Liver (tissue), 3 donors: Measurements from ENCODE around the gene DEDD2.

ENCODE experiments used
- CTCF ChIP-seq: fragments of 150-350 bp; IDR thresholded peaks from 2 replicates; pipeline ENCODE4 v1.5.1; 2017; ENCODE audit warnings: improper control_type of control experiment, low read depth, low read length; ENCODE audit not compliant: missing input control
- GABPA ChIP-seq, 2 donors: IDR thresholded peaks in 1 of 2; conservative IDR thresholded peaks in 1 of 2; 2 replicates each; pipeline ENCODE4 v1.6.1; 2016; ENCODE audit warnings: antibody characterized with exemption in 2 of 2, mild to moderate bottlenecking in 1 of 2, moderate library complexity in 1 of 2
- HNF4G ChIP-seq: IDR thresholded peaks from 2 replicates; pipeline ENCODE4 v1.6.1; 2016; ENCODE audit warnings: antibody characterized with exemption
- JUND ChIP-seq, 2 donors: IDR thresholded peaks; 2 replicates each; pipeline ENCODE4 v1.6.1; 2016; ENCODE audit warnings: antibody characterized with exemption in 2 of 2
- MAX ChIP-seq: IDR thresholded peaks from 2 replicates; pipeline ENCODE4 v1.6.1; 2016; ENCODE audit warnings: antibody characterized with exemption
- TAF1 ChIP-seq: conservative IDR thresholded peaks from 2 replicates; pipeline ENCODE4 v1.6.1; 2016; ENCODE audit warnings: antibody characterized with exemption, mild to moderate bottlenecking
- YY1 ChIP-seq: IDR thresholded peaks from 2 replicates; pipeline ENCODE4 v1.6.1; 2016; ENCODE audit warnings: antibody characterized with exemption, mild to moderate bottlenecking
- donor health status: healthy.
- donor health status: healthy.

- TF ChIP-seq GABPA (IDR thresholded peaks at IDR 0.05 in 1 of 2, conservative IDR thresholded peaks at IDR 0.05 in 1 of 2) (no peak), MAX (no peak), CTCF (no peak), TAF1 (no peak), YY1 (no peak), JUND (IDR thresholded peaks at IDR 0.05) (no peak), HNF4G (no peak)
These were observed 3.2 kb upstream of the DEDD2 start for GRCh38 chr19:42220751-42221097.
